Lung (tissue), 12 donors: Measurements from ENCODE around the gene PDE2A. TPM values are rescaled to one million over a fixed set of nuclear protein-coding genes. Genes with fewer than 3 reads are reported as not detected.

Source experiments
- ATAC-seq: fragments of 200-7000 bp; cut with Tn5 transposase; one replicate; pipeline ENCODE4 v1.9.1; 2020; ENCODE audit warnings: moderate number of reproducible peaks; ENCODE audit not compliant: insufficient read depth, low FRiP score
- DNase-seq, 3 donors: peaks; one replicate each; pipeline ENCODE4 v3.0.0-alpha.2; 2013 to 2017
- H3K27ac ChIP-seq, 2 donors: one replicate each; pipeline ENCODE4 v1.5.1; 2013; ENCODE audit warnings: mild to moderate bottlenecking in 2 of 2, moderate library complexity in 2 of 2, control low read depth in 1 of 2, inconsistent platforms in 1 of 2, low read depth in 1 of 2, low read length in 1 of 2
- H3K27me3 ChIP-seq, 3 donors: one replicate each; pipeline ENCODE4 v1.5.1; 2013; ENCODE audit warnings: low read length in 2 of 3; ENCODE audit not compliant: control insufficient read depth in 3 of 3, insufficient read depth in 3 of 3
- H3K36me3 ChIP-seq, 4 donors: one replicate each; pipeline ENCODE4 v1.5.1; 2013; ENCODE audit warnings: low read length in 4 of 4, mild to moderate bottlenecking in 1 of 4, moderate library complexity in 1 of 4; ENCODE audit not compliant: control insufficient read depth in 4 of 4, insufficient read depth in 4 of 4
- H3K4me1 ChIP-seq, 5 donors: one replicate each; pipeline ENCODE4 v1.5.1; 2013; ENCODE audit warnings: low read length in 5 of 5, mild to moderate bottlenecking in 2 of 5, moderate library complexity in 1 of 5; ENCODE audit not compliant: control insufficient read depth in 5 of 5, insufficient read depth in 5 of 5
- H3K4me3 ChIP-seq: one replicate; pipeline ENCODE4 v1.5.1; 2013; ENCODE audit warnings: mild to moderate bottlenecking, control low read depth, moderate library complexity
- H3K9ac ChIP-seq, 2 donors: one replicate each; pipeline ENCODE4 v1.5.1; 2013; ENCODE audit warnings: low read length in 2 of 2, control low read depth in 1 of 2; ENCODE audit not compliant: insufficient read depth in 1 of 2
- H3K9me3 ChIP-seq, 4 donors: one replicate each; pipeline ENCODE4 v1.5.1; 2013; ENCODE audit warnings: low read length in 3 of 4, mild to moderate bottlenecking in 1 of 4, moderate library complexity in 1 of 4; ENCODE audit not compliant: control insufficient read depth in 4 of 4, insufficient read depth in 3 of 4
- whole genome bisulfite sequencing, 2 donors: extraction: QIAGEN DNeasy Blood & Tissue Kit; methylation state at CpG; one replicate each; pipeline ENCODE4 v1.1.7; 2013; 5-methylcytosine and 5-hydroxymethylcytosine counted together
- polyA plus RNA-seq, 2 donors: library from polyadenylated mRNA; stranded (reverse); fragments of 200-250 nt; gene quantifications; one replicate each; pipeline ENCODE4 v1.2.1, GENCODE V29; 2013
- total RNA-seq, 2 donors: library from RNA; depleted of rRNA in 1 of 2; stranded (reverse); fragments of >200 nt in 1 of 2; gene quantifications; one replicate each; pipeline ENCODE4 v1.2.1, GENCODE V29; 2014 to 2021
- TF ChIP-seq, protein P1 (sequence below): IDR thresholded peaks from 2 replicates; pipeline ENCODE4 v1.5.1; 2012; ENCODE audit warnings: mild to moderate bottlenecking; ENCODE audit errors: control extremely low read depth, extremely low read depth
- donor health status: control.
- donor health status: control.
- donor health status: Bipolar disorder and iron deficiency.
- donor health status: healthy.
- donor health status: DM: yes; HTN: yes; CAD: no.

The PDE2A gene
- total and polyA plus RNA-seq, 4 donors: 7.7 to 20.5 (median 12.7) TPM

DNA sequence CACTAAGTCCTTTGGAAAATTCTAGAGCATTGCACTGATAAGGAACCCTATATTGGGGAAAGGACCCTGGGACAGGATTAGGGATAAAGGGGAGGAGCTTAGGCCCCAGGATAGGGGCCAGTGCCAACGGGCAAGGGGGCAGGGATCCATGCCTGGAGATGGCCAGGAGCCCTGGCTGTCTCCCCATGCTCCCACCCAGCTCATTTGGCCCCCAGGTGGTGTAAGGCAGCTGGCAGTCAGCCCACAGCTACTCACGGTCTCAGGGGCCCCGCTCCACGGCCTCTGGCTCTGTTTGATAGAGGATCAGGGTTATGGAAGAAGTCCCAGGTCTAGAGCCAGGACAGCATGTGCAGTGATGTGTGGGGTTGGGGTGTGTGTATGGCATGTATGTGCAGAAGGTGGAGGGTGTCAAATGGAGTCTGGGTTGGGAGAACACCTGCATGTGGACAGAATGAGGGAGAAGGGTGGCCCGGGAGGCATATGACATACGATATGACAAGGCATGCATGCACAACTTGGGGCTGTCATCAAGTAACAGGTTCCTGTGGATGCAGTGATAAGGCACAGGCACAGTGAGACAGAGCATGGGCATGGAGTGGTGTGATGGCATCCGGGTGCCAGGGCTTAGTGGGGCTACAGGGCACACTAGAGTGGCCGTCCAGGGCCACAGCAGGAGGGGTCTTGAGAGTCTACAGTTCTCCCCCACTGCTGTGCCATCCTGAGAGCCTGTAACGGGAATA is 18.4 kb upstream of the PDE2A start:
- ATAC-seq: no peak
- WGBS, 2 donors: 90% methylated on average over 9 of the region's 9 CpGs

DNA sequence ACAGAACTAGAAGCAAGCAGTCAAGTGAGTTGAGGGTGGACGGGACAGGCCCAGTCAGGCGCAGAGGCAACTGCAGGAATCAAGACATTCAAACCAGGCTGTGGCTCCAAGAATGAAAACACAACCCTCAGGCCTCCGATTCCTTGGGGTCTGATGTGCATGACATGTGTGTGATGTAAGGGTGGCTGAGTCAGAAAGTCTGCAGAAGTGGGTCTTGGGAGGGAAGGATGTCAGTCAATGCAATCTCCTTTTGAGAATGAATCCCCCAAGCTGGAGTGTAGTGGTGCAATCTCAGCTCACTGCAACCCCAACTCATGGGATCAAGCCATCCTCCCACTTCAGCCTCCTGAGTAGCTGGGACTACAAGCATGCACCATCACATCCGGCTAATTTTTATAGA is 15.9 kb upstream of the PDE2A start:
- Histone ChIP-seq H3K27me3 (no peaks in the 10 kb centered on the region), H3K4me3 (no peak overlapping the region), H3K36me3 (peaks cover 5 to 92% (median 48%) of the 10 kb centered on the region in 4 donors), H3K9me3 (no peaks in the 10 kb centered on the region), H3K27ac (no peak overlapping the region), H3K9ac (no peak overlapping the region), H3K4me1 (peaks cover 0 to 23% (median 14%) of the 10 kb centered on the region in 5 donors)
- 86 to 90% methylated on average over 4 of the region's 4 CpGs for WGBS, 2 donors
- ATAC-seq (no peak), DNase-seq (no peak)
- TF ChIP-seq, protein P1, sequence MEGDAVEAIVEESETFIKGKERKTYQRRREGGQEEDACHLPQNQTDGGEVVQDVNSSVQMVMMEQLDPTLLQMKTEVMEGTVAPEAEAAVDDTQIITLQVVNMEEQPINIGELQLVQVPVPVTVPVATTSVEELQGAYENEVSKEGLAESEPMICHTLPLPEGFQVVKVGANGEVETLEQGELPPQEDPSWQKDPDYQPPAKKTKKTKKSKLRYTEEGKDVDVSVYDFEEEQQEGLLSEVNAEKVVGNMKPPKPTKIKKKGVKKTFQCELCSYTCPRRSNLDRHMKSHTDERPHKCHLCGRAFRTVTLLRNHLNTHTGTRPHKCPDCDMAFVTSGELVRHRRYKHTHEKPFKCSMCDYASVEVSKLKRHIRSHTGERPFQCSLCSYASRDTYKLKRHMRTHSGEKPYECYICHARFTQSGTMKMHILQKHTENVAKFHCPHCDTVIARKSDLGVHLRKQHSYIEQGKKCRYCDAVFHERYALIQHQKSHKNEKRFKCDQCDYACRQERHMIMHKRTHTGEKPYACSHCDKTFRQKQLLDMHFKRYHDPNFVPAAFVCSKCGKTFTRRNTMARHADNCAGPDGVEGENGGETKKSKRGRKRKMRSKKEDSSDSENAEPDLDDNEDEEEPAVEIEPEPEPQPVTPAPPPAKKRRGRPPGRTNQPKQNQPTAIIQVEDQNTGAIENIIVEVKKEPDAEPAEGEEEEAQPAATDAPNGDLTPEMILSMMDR: no peak

More for the DNA sequence above, 18.4 kb upstream of the PDE2A start:
- H3K4me1 ChIP-seq: no peaks in the 10 kb centered on the region
- no peaks in the 10 kb centered on the region for H3K9me3 ChIP-seq
- no peaks in the 10 kb centered on the region for H3K27me3 ChIP-seq
- no peak overlapping the region for H3K27ac ChIP-seq
- H3K36me3 ChIP-seq: peaks cover 8 to 96% (median 61%) of the 10 kb centered on the region in 4 donors
- no peak for DNase-seq
- H3K4me3 ChIP-seq: no peak overlapping the region
- TF ChIP-seq, protein P1: no peak
- no peak overlapping the region for H3K9ac ChIP-seq

DNA sequence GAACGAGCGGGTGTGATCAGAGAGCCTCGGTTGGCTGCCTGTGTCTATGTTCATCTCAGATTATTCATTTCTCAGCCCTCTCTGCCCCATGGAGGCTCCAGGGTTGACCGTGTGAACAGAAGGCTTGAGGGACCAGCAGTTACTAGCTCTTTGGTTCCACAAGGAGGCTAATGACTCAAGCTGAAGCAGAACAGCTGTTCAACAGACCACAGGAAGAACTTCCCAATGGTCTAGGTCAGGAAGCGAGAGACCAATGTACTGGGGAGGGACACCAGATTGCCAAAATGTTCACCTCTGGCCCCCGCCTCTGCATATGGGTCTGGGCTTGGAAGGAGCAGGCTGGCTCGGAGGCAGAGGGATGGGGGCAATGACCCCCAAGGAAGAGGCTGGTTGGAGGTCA is 14.7 kb upstream of the PDE2A start:
- Histone ChIP-seq H3K9me3 (no peaks in the 10 kb centered on the region), H3K36me3 (peaks cover 5 to 88% (median 40%) of the 10 kb centered on the region in 4 donors), H3K27me3 (no peaks in the 10 kb centered on the region), H3K27ac (no peak overlapping the region), H3K4me3 (no peak overlapping the region), H3K4me1 (peaks cover 0 to 34% (median 14%) of the 10 kb centered on the region in 5 donors), H3K9ac (no peak overlapping the region)
- ATAC-seq (no peak), DNase-seq (no peak)
- 90 to 91% methylated on average over 7 of the region's 7 CpGs for WGBS, 2 donors
- TF ChIP-seq, protein P1: no peak
